Osteoblast (primary cell): ENCODE results near the gene EFNA5. TPM values are rescaled to one million over a fixed set of nuclear protein-coding genes. Genes with fewer than 3 reads are reported as not detected.

Experiments
- DNase-seq: peaks from one replicate; pipeline ENCODE4 v3.0.0; 2011; ENCODE audit warnings: low spot score, mixed read lengths; ENCODE audit not compliant: insufficient read length; ENCODE audit errors: missing footprints
- H2AFZ ChIP-seq: 2 replicates; pipeline ENCODE4 v1.6.0; 2011; ENCODE audit warnings: mild to moderate bottlenecking, low read length
- H3K27ac ChIP-seq: 2 replicates; pipeline ENCODE4 v1.5.1; 2011; ENCODE audit warnings: mild to moderate bottlenecking, low read depth, low read length, moderate library complexity
- H3K27me3 ChIP-seq: 2 replicates; pipeline ENCODE4 v1.6.0; 2012; ENCODE audit warnings: mild to moderate bottlenecking, control low read depth, inconsistent platforms, low read length, moderate library complexity; ENCODE audit not compliant: insufficient read depth
- H3K36me3 ChIP-seq: 2 replicates; pipeline ENCODE4 v1.5.1; 2011; ENCODE audit warnings: mild to moderate bottlenecking, low read length, control low read depth, moderate library complexity; ENCODE audit not compliant: insufficient read depth
- H3K4me1 ChIP-seq: 2 replicates; pipeline ENCODE4 v1.5.1; 2011; ENCODE audit warnings: mild to moderate bottlenecking, low read length, control low read depth, moderate library complexity; ENCODE audit not compliant: insufficient read depth
- H3K4me2 ChIP-seq: 2 replicates; pipeline ENCODE4 v1.6.0; 2011; ENCODE audit warnings: mild to moderate bottlenecking, low read length; ENCODE audit not compliant: insufficient read depth
- H3K4me3 ChIP-seq: fragments of 200-600 bp; sonication (generic); 3 replicates; pipeline ENCODE4 v1.5.1; 2012; ENCODE audit warnings: mild to moderate bottlenecking, low read length, inconsistent platforms; ENCODE audit not compliant: insufficient read depth
- H3K79me2 ChIP-seq: 2 replicates; pipeline ENCODE4 v1.6.0; 2012; ENCODE audit warnings: mild to moderate bottlenecking, low read length, control low read depth, inconsistent platforms; ENCODE audit not compliant: insufficient read depth
- H3K9me3 ChIP-seq: 2 replicates; pipeline ENCODE4 v1.5.1; 2011; ENCODE audit warnings: low read depth, low read length, control low read depth
- H4K20me1 ChIP-seq: 2 replicates; pipeline ENCODE4 v1.6.0; 2012; ENCODE audit warnings: mild to moderate bottlenecking, low read length, control low read depth; ENCODE audit not compliant: insufficient read depth
- CTCF ChIP-seq: IDR thresholded peaks from 2 replicates; pipeline ENCODE4 v1.5.1; 2011; ENCODE audit warnings: mild to moderate bottlenecking, low read depth, low read length, moderate library complexity; ENCODE audit errors: extremely low read depth
- total RNA-seq: library from RNA; depleted of rRNA; stranded (reverse); fragments of >200 nt; gene quantifications from 2 replicates; pipeline ENCODE4 v1.2.3, GENCODE V29; 2012

The EFNA5 gene
- total RNA-seq, 1 donor: 12.3 TPM

GRCh38 chr5:107580889-107581820 lies 89.6 kb downstream of the EFNA5 start:
- H3K4me2 ChIP-seq: peak overlapping the region; percentile 32
- peaks cover 5% of the 10 kb centered on the region for H3K4me1 ChIP-seq
- H3K36me3 ChIP-seq: no peaks in the 10 kb centered on the region
- peak overlapping the region; percentile 32 for H2AFZ ChIP-seq
- DNase-seq: no peak
- no peak for TF ChIP-seq CTCF
- H3K27ac ChIP-seq: no peak overlapping the region
- no peaks in the 10 kb centered on the region for H3K9me3 ChIP-seq
- no peaks in the 10 kb centered on the region for H4K20me1 ChIP-seq
- no peak overlapping the region for H3K4me3 ChIP-seq
- no peaks in the 10 kb centered on the region for H3K27me3 ChIP-seq
- peaks cover 10% of the 10 kb centered on the region for H3K79me2 ChIP-seq

GRCh38 chr5:107578051-107578635 lies 92.6 kb downstream of the EFNA5 start:
- H3K4me1 ChIP-seq: peaks cover 5% of the 10 kb centered on the region
- no peak for TF ChIP-seq CTCF
- H3K9me3 ChIP-seq: no peaks in the 10 kb centered on the region
- H3K27me3 ChIP-seq: no peaks in the 10 kb centered on the region
- H3K79me2 ChIP-seq: peaks cover 7% of the 10 kb centered on the region
- no peak for DNase-seq
- no peak overlapping the region for H3K27ac ChIP-seq
- H3K36me3 ChIP-seq: no peaks in the 10 kb centered on the region
- peak overlapping the region; percentile 5 for H2AFZ ChIP-seq
- H3K4me2 ChIP-seq: no peak overlapping the region
- H4K20me1 ChIP-seq: no peaks in the 10 kb centered on the region
- no peak overlapping the region for H3K4me3 ChIP-seq

GRCh38 chr5:107577394-107577950 lies 93.3 kb downstream of the EFNA5 start:
- no peaks in the 10 kb centered on the region for H4K20me1 ChIP-seq
- no peak for DNase-seq
- peaks cover 7% of the 10 kb centered on the region for H3K79me2 ChIP-seq
- no peaks in the 10 kb centered on the region for H3K27me3 ChIP-seq
- TF ChIP-seq CTCF: no peak
- H3K9me3 ChIP-seq: no peaks in the 10 kb centered on the region
- H2AFZ ChIP-seq: no peak overlapping the region
- H3K4me2 ChIP-seq: no peak overlapping the region
- H3K4me1 ChIP-seq: peaks cover 5% of the 10 kb centered on the region
- H3K27ac ChIP-seq: no peak overlapping the region
- H3K4me3 ChIP-seq: no peak overlapping the region
- H3K36me3 ChIP-seq: no peaks in the 10 kb centered on the region
